Caco-2 (cell line): Measurements from ENCODE around the gene PITPNM2. TPM values are rescaled to one million over a fixed set of nuclear protein-coding genes. Genes with fewer than 3 reads are reported as not detected.
A peak's percentile ranks its signal among the peaks of the same experiment; 100 is the strongest.

Source experiments
- BruUV-seq: library from RNA; stranded (reverse); fragments of 400-500 nt; replicated peaks from 2 replicates; lab custom pipeline; 2021; lab: Mats Ljungman, UMichigan
- CTCF ChIA-PET: fragments of 300-600 bp; sonication (Branson Sonifier 250); formaldehyde crosslinking; loops from one replicate; lab custom pipeline; 2022; ENCODE audit warnings: antibody characterized with exemption; lab: Charles Lee
- POLR2A ChIA-PET: fragments of 300-600 bp; sonication (Branson Sonifier 250); formaldehyde crosslinking; loops from one replicate; lab custom pipeline; 2022; ENCODE audit warnings: antibody characterized with exemption; lab: Charles Lee
- DNase-seq, 2 experiments: peaks; one replicate each; pipeline versions ENCODE4 v3.0.0 to v3.0.0-alpha.2; 2020 to 2022
- H3K27me3 ChIP-seq: replicated peaks from 2 replicates; pipeline ENCODE4 v1.6.0; 2011; ENCODE audit warnings: low read length; ENCODE audit not compliant: control insufficient read depth, insufficient read depth
- H3K36me3 ChIP-seq: 2 replicates; pipeline ENCODE4 v1.5.1; 2011; ENCODE audit warnings: low read length; ENCODE audit not compliant: control insufficient read depth, insufficient read depth
- H3K4me1 ChIP-seq: fragments of 250-450 bp; sonication (Bioruptor Pico); 2 replicates; pipeline ENCODE4 v1.5.1; 2020; ENCODE audit warnings: mild to moderate bottlenecking
- H3K4me3 ChIP-seq: 2 replicates; pipeline ENCODE4 v1.5.1; 2011; ENCODE audit warnings: low read depth, mild to moderate bottlenecking, control low read depth, low read length
- H3K9me3 ChIP-seq: fragments of 250-450 bp; sonication (Bioruptor Pico); 2 replicates; pipeline ENCODE4 v1.5.1; 2020; ENCODE audit warnings: mild to moderate bottlenecking, moderate library complexity
- H3K27ac Mint-ChIP-seq: one replicate; pipeline ENCODE4 v1.8.0; 2022; ENCODE audit warnings: mixed read lengths; ENCODE audit not compliant: unreplicated experiment
- H3K27me3 Mint-ChIP-seq: one replicate; pipeline ENCODE4 v1.8.0; 2022; ENCODE audit warnings: mixed read lengths; ENCODE audit not compliant: insufficient read depth, unreplicated experiment
- H3K36me3 Mint-ChIP-seq: one replicate; pipeline ENCODE4 v1.8.0; 2022; ENCODE audit warnings: mild to moderate bottlenecking, mixed read lengths; ENCODE audit not compliant: insufficient read depth, unreplicated experiment
- H3K4me1 Mint-ChIP-seq: one replicate; pipeline ENCODE4 v1.8.0; 2022; ENCODE audit warnings: low read depth, mixed read lengths; ENCODE audit not compliant: unreplicated experiment
- H3K4me3 Mint-ChIP-seq: one replicate; pipeline ENCODE4 v1.8.0; 2022; ENCODE audit warnings: mild to moderate bottlenecking, moderate library complexity, mixed read lengths; ENCODE audit not compliant: unreplicated experiment
- H3K9me3 Mint-ChIP-seq: one replicate; pipeline ENCODE4 v1.8.0; 2022; ENCODE audit warnings: mixed read lengths; ENCODE audit not compliant: unreplicated experiment
- CTCF ChIP-seq, 2 experiments: fragments of 200-600 bp in 1 of 2; IDR thresholded peaks; 1 replicate in 1 of 2; 2 replicates in 1 of 2; pipeline versions ENCODE4 v1.5.1 to v1.8.0; 2011 to 2022; ENCODE audit warnings: antibody characterized with exemption in 1 of 2, control low read depth in 1 of 2, inconsistent platforms in 1 of 2, low read depth in 1 of 2, low read length in 1 of 2, mild to moderate bottlenecking in 1 of 2, moderate library complexity in 1 of 2; ENCODE audit not compliant: insufficient read depth in 1 of 2, severe bottlenecking in 1 of 2, unreplicated experiment in 1 of 2
- intact Hi-C: fragments of 100-400 bp; cut with micrococcal nuclease; formaldehyde crosslinking; loops from one replicate; pipeline ENCODE4 v1.10.0; 2022; ENCODE audit not compliant: unreplicated experiment
- total RNA-seq: library from RNA; stranded (reverse); gene quantifications from 2 replicates; pipeline ENCODE4 v1.2.3, GENCODE V29; 2022

The PITPNM2 gene
- total RNA-seq, 1 experiment from 2014 or later: 10.6 TPM

- Histone ChIP-seq H3K4me1 (peaks cover 32% of the 10 kb centered on the region), H3K27me3 (no peaks in the 10 kb centered on the region), H3K36me3 (no peaks in the 10 kb centered on the region), H3K9me3 (no peaks in the 10 kb centered on the region), H3K4me3 (no peak overlapping the region)
- BruUV-seq: no TSS peak
- POLR2A ChIA-PET: interaction anchor here (0.9 kb wide), 1 partner anchor 91 kb away, joined by 3 read pairs; the partner anchor contains the start of gene MPHOSPH9
- peak overlapping the region; percentile 5 for H3K4me3 Mint-ChIP-seq
- no peaks in the 10 kb centered on the region for H3K36me3 Mint-ChIP-seq
- intact Hi-C loops: loop anchor here (10.0 kb wide), 2 partner anchors 47 to 157 kb away; partner anchors contain the start of gene ARL6IP4
- CTCF ChIA-PET: interaction anchor here (0.5 to 0.6 kb wide), 2 partner anchors 9 to 16 kb away, joined by 3 to 4 read pairs; partner anchors contain the start of gene PITPNM2
- H3K4me1 Mint-ChIP-seq: peaks cover 6% of the 10 kb centered on the region
- no peak for TF ChIP-seq CTCF (IDR thresholded peaks at IDR 0.05; ENCODE audit: insufficient read depth in 1 of 2, low read depth in 1 of 2, low read length in 1 of 2, severe bottlenecking in 1 of 2, unreplicated experiment in 1 of 2)
- no peaks in the 10 kb centered on the region for H3K27me3 Mint-ChIP-seq
- DNase-seq: peak; percentile 33 to 60
- H3K27ac Mint-ChIP-seq: peak overlapping the region; percentile 74
- no peaks in the 10 kb centered on the region for H3K9me3 Mint-ChIP-seq
Measured at GRCh38 chr12:123141615-123142517, 9.0 kb downstream of the PITPNM2 start.

GRCh38 chr12:123140676-123141614 is 9.9 kb downstream of the PITPNM2 start:
- Histone ChIP-seq H3K27me3 (no peaks in the 10 kb centered on the region), H3K4me1 (peaks cover 32% of the 10 kb centered on the region), H3K36me3 (no peaks in the 10 kb centered on the region), H3K4me3 (no peak overlapping the region), H3K9me3 (no peaks in the 10 kb centered on the region)
- BruUV-seq: no TSS peak
- POLR2A ChIA-PET: no interaction called here
- CTCF ChIA-PET: interaction anchor here (0.6 kb wide), 1 partner anchor 92 kb away, joined by 3 read pairs; the partner anchor contains the start of genes MPHOSPH9 and MTRFR
- no peaks in the 10 kb centered on the region for H3K36me3 Mint-ChIP-seq
- H3K4me3 Mint-ChIP-seq: peak overlapping the region; percentile 24
- intact Hi-C loops: loop anchor here (10.0 kb wide), 2 partner anchors 46 to 156 kb away; partner anchors contain the start of gene ARL6IP4
- DNase-seq: no peak
- peaks cover 6% of the 10 kb centered on the region for H3K4me1 Mint-ChIP-seq
- no peaks in the 10 kb centered on the region for H3K9me3 Mint-ChIP-seq
- peak overlapping the region; percentile 74 for H3K27ac Mint-ChIP-seq
- H3K27me3 Mint-ChIP-seq: no peaks in the 10 kb centered on the region
- no peak for TF ChIP-seq CTCF (IDR thresholded peaks at IDR 0.05; ENCODE audit: insufficient read depth in 1 of 2, low read depth in 1 of 2, low read length in 1 of 2, severe bottlenecking in 1 of 2, unreplicated experiment in 1 of 2)
